ENCODE measurements around the gene INAFM2.
A peak's percentile ranks its signal among the peaks of the same experiment; 100 is the strongest.

INAFM2 gene

DNA sequence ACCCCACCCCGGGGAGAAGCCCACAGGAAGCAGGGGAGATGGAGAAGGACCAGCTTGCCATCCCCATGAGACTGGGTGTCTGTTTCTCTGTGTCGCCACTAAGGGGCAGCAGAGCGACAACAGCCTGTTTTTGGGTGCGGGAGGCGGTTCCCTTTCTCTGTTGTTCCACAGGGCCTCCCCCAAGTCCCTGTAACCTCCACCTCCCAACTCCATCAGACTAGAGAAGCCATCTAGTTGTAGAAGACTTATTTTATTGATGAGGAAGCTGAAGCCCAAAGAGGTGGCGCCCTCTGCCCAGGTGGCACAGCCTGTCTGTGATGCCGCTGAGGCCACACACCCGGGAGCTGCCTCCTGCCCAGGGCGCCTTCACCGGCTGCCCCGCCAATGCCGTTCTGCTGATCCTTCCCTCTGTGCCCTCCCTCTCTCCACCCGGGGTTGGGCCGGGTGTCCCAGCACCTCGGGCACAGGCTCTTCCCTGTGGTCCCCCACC, 21.2 kb downstream of the INAFM2 start:
- peak; percentile 45 for DNase-seq (ENCODE audit: low read depth)

DNA sequence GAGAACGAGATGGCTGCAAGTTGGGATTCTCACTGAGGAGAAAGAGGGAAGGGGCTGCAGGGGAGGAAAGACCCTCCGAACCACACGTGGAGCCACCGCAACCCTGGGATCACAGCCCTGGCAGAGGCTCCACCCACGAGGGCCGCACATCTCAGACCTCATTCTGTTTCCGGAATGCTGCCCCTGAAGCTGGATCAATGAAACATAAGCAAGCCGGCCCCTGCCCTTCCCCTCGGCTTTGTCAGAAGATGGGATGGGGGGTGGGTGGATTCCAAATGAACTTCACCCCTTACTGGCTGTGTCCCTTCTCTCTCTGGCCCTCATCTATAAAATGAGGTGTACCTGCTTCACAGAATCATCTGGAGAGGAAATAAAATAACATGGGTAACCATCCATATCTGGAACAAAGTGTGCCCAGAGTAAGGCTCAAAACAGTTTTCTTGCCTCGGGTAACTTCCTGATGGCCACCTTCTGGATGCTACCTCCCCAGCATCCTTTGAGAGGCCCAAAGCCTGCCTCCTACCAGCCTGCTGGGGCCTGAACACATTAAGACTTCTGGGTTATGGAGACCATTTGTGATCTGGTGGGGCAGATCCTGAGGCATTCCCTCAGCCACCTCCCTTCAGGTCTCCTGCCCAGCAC, 21.9 kb downstream of the INAFM2 start:
- DNase-seq (ENCODE audit: low read depth): no peak

DNA sequence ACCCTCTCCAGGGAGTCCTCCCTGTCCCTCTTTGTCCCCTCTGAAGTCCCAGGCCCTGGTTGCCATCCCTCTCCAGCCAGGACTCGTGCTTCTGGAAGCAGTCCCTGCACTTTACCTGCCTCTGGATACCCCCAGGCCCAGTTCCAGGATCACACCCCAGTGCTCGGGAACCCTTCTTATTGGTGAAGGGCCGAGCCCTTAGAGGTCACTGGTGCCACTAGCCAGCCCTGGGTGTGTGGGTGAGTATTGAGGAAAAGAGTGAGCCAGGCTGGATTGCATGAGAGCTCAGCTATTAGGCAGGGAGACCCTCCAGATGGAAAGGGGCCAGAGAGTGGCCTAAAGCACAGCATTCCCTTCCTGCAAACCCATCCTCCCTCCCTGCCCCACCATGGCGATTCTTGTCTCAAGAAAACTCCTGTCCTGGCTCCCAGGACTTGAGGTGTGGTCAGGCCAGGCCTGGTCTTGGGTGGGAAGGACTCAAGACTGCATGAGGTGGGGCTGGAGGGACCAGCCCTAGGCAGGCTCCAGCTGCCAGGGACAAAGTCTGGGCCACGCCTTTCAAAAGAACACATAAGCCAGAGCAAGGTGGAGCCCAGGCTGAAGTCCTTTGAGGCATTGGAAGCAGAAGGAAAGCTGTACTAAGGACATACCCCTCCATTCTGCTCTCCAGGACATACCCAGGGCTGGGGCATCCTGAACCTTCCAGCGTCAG, 22.5 kb downstream of the INAFM2 start:
- DNase-seq (ENCODE audit: low read depth): no peak

DNA sequence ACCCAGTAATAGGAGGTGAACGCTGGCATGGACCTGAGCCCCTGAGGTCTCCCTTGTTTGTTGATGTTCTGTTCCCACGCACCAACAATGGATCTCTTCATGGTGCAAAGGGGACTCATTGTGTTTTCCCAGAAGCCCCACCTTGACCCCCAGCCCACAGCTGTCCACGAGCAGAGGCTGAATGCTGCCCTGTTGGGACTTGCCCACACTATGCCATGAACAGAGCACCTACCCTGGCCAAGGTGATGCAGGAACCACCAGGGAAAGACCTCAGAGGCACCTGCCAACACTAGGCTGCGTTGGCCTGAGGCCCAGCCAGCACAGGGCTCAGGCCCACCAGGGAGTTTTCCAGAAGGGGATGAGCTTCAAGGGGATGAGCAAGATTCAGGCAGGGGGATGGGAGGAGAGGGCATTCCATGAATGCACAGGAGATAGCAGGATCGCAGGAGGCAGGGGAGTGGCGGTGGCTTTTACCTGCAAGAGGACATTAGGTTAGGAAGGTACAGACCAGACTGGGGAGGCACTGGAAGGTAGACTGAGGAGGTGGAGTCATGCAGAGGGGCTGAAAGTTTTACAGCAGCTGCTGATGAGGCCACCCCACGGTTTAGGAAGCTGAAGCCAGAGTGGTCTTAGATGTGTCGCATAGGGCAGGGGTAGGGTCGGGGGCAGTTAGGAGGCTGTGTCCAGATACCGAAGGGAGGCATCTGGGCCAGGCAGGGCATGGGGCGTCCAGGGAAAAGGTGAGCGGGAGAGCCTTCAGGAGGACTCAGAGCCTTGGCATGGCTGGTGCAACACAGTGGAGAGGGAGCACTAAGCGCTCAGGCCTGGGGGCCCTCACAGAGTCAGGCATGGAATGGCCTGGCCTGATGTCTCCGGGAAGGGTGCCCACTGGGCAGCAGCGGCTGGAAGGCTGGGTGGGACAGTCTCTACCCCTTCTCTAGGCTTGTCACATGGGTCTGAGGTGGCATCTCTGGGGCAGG, 23.4 kb downstream of the INAFM2 start:
- no peak for DNase-seq (ENCODE audit: low read depth)

DNA sequence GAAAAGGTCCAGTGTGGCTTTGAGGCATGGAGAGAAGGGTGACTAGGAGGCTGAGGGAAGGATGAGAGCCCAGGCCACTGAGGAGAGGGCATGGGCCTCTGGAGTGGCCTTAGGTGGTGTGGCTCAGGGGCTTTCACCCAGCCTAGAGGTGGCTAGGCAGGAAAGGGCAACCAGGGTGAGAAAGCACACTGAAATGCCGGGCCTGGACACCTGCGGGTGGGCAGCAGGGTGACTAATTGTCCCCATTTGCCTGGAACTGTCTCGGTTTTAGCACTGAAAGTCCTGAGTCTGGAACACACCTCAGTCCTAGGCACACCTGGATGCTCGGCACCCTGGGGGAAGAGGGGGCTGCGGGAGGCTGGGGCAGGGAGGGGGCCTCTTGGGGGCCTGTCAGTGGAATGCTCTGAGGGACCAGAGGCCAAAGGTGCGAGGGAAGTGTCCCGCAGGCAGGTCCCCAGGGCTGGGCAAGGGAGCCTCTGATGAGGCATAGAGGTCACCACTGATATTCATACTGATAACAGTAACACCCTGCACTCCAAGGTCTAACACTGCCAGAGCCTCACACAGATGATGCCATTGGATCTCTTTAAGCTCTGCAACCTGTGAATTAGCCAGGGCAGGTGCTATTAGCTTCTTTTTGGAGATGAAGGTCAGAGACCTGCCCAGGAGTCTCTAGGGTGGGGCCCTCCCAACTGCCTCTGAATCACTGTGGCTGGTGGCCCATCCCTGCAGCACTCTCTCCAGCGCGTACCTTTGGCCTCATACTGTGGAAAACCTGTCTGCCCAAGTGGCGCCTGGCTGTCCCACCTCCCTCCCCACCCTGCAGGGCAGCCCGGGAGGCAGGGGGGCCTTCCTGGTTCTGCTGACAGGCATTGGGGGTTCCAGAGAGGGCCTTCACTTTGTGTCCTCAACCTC, 24.3 kb downstream of the INAFM2 start:
- no peak for DNase-seq (ENCODE audit: low read depth)

DNA sequence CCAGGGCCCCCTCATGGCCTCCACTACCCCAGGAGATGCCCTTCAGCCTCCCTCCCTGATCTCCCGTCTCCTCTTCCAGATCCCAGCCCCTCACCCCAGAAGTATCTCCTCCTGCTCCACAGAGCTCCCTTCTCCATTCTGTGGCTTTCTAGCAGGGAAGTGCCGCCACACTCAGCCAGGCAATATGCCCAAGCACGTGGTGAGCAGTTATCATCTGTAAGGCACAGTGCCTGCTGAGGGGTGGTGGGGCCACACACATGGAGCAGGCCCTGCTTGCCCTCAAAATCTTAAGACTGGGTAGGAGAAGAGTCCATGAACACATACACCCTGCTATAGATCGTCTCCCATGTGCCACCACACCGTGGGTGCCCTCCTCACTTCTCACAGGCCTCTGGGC, 25.0 kb downstream of the INAFM2 start:
- no peak for DNase-seq (ENCODE audit: low read depth)

DNA sequence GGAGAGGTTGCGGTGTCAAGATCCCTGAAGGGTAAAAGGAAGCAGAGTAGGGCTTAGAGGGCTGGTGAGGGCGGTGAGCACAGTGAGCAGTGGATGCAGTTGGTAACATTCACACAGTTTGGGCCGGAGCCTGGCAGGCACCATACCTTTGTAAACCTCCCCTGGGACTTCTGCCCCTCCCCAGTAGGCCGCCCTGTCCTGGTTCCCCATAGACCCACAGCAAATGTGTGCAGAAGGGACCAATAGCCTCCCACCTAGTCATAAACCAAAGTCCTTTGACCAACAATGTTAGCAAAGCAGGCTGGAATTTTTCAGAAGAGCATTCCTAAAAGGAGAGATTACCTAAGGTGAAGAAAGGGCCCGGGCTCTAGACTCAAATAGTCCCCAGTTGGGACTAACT, 25.7 kb downstream of the INAFM2 start:
- DNase-seq (ENCODE audit: low read depth): no peak

DNA sequence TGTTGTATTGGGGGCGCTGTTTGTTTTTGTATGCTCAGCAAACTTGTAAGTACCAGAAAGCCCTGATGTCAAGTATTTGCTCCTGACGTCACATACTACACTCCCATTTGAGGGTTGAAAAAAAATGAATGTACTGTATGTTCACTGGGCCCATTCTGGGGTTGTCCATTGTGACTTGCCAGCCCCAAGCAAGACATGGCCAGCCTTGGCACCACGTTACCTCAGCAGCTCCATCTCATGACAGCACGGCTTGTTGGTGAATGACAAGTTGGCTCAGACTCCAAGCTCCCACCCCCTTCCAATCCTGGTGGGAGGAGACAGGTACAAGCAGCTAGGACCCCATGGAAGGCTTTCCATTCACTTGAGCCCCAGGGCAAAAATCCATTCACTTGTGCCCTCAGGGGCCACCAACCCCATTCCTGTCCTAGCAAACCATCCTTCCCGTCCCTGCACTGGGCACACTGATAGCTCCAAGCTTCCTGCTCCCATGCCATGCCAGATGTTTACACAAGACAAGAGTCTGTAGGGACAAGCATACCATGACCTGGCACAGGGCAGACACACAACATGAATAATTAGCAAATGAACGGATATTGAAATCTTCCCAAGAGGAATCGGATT, 28.9 kb downstream of the INAFM2 start:
- DNase-seq (ENCODE audit: low read depth): no peak

DNA sequence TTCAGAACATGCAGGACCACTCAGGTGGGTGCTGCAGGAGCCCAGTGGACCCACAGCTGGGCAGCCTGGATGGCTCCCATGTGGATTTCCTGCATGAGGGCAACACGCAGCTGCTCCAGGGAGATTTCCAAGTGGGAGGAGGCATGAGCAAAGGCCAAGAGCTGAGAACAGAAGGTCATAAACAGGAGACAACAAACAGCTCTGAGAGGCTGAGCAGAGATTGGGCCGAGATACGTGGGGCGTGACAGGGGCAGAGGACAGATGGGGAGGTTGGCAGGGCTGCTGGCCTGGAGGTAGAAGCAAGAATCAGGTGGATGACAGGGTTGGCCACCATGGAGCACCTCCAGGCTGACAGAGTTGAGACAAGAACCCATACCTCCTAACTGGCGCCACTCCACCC, 30.2 kb downstream of the INAFM2 start:
- no peak for DNase-seq (ENCODE audit: low read depth)

DNA sequence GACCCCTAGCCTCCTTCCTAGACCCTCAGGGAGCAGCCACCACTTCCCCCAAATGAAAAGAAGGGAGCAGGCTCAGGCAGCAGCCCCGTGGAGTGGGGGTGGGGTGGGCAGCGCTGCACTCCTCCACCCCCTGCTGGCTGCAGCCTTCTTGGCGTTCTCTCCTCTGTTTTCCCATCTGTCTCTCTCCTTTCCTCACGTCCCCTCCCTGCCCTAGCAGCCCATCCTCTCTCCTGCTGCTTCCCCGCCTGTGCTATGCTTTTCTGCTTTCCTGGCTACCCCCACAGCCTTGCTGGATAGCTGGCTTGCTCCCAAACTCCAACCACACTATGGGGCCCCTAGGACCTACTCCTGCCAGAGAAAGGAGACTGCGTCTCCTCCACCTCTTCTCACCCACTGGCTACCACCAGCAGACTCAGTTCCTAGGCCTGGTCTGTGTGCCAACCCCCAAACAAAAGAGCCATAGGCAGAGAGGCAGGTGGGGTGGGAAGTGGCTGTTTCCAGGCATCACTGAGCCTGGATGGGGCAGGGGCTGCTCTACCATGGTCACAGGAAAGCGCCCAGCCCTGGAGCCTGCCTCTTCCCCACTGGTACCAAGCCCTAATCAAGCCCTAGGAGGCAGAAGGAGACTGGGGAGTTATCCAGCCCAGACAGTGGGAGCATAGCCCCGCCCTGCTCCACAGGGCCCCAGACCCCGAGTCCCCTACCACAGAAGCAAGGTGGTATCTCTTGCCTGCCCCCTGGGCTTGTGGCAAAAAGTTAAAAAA, 31.1 kb downstream of the INAFM2 start:
- no peak for DNase-seq (ENCODE audit: low read depth)

DNA sequence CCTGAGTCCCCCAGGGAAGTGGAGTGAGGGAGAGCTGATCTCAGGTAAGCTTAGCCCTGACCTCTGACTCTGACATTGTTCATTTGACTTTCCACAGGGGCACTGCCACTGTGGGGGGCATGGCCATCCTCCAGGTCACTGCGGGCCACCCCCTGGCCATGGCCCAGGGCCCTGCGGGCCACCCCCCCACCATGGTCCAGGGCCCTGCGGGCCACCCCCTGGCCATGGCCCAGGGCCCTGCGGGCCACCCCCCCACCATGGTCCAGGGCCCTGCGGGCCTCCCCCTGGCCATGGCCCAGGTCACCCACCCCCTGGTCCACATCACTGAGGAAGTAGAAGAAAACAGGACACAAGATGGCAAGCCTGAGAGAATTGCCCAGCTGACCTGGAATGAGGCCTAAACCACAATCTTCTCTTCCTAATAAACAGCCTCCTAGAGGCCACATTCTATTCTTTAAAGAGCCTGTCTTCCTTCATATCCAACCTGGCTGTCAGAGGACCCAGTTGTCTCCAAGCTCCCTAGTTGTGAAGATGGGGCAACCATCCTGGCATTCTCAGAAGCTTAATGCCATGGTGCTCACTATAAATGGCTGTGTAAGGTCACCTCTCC, 32.6 kb downstream of the INAFM2 start:
- no peak for DNase-seq (ENCODE audit: low read depth)

DNA sequence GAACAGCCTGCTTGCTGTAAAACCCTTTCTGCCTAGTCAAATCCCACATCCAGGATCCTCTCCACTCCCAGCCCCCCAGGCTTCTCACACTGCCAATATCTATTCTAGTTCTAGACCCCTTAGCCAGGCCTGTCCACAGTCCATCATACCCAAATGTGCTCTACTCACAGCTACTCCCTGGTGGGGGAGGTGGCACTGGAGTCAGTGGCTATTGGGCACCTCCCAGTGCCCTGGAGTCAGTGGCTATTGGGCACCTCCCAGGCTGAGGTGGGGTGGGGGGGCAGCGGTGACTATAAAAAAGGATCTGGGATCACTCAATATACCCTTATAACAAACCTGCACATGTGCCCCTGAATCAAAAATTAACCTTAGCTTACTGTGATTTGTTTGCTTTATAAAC, 33.8 kb downstream of the INAFM2 start:
- no peak for DNase-seq (ENCODE audit: low read depth)

DNA sequence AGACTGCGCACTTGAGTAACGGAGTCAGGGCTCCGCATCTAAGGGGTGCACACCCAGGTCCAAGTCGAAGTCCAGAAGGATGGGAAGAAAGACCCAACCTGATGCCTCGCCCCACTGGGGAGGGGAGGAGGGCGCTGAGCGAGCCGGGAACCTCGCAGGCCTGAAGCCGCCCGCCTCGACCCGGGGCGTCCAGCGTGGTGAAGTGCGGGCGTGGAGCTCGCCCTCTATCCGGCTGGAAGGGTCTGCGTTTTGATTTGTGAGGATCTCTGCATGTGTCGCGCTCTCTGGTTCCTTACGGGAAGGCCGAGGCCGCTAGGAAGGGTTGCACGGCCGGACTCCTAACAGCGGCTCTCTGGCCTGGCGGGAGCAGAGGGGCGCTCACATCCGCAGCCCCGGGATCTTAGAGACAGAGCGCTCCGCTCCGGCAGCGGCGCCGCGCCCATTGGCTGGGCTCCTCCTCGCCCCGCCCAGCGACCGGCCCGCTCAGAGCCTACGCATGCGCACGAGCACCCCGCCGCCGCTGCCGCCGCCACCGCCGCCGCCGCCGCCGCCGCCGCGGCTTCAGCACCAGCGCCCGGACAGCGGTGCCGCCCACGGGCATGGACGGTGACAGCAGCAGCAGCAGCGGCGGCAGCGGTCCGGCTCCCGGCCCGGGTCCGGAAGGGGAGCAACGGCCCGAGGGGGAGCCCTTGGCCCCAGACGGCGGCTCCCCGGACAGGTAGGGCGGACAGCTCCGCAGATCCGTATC, 34.4 kb downstream of the INAFM2 start, which contains the start of gene DISP2:
DISP2 (plus strand) TSS at position 497 of the 748 bp plus-strand sequence; CDS start at position 600, 103 bp downstream.
- peak; percentile 82 for DNase-seq (ENCODE audit: low read depth)

DNA sequence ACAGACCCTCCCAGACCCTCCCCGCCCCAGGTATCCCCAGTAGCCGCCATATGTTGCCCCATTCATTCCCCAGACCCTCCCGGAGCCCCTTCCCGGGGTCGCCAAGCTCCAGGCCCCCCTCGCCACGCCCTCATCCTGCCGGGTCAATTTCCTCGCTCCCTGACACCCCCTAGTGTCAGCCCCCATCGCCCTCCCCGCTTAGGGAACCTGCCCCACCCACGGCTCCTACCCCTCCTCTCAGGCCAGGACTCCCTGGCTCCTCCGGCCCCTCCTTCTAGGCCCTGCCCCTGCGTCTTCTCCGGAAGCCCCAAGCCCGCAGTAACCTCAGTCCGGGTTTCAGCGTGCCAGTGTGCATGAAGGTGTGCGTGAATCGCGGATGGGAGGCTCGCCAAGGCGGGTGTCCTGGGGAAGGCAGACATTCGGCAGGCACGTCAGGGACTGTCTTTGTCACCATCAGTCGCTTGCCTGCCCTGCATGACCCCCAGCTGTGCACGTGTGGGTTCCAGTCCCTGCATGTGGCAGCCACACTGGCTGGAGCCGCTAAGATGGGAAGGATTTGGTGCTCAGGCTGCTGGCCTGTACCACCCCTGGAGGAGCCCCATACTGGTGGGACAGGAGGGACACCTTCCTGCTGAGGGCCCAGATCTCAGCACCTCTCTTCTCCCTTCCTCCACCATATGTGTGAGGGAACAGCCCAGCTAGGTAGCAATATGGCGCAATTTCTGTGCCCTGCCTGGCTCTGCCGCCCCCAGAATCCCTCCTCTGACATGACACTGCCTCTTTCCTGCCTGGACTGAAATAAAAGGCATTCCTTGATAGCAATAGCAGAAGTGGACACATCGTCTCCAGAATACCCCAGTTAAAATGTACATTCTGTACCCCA, 35.2 kb downstream of the INAFM2 start:
- DNase-seq (ENCODE audit: low read depth): no peak

DNA sequence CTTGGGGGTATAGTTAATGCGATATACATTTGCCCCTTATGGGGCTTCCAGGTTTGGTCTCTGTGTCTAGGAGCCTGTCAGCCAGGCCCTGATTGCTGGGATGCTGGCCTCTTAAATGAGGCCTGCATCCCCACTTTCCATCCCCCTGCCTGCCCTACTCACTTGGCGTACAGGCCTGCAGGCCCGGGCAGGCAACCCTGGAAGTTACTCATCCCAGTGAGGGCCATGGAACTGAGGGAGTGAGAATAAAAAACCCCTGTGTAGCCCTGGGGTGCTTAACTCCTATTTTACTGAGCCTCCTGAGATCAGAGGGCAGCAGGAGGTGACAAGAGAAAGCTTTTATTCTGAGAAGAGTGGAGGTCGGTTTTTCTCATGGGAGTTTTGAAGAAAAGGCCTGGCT, 36.5 kb downstream of the INAFM2 start:
- no peak for DNase-seq (ENCODE audit: low read depth)

DNA sequence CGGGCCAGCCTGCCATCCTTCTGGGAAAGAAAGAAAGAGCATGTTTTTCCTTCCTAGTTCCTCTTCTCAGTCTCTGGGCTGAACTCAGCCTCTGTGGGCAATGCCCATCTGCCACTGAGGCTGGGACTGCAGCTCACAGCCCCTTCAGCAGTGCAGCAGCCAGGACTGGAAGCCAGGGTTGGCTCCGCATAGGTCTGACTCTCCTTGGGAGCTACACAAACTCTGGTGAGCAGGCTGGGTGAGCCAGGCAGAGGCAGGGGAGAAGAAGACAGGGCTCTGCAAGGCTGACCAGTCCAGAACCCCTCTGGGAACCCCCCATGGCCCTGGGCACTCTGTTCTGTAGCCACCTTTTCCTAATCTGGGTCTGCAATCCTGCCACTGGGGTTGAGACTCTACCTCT, 38.1 kb downstream of the INAFM2 start:
- no peak for DNase-seq (ENCODE audit: low read depth)

DNA sequence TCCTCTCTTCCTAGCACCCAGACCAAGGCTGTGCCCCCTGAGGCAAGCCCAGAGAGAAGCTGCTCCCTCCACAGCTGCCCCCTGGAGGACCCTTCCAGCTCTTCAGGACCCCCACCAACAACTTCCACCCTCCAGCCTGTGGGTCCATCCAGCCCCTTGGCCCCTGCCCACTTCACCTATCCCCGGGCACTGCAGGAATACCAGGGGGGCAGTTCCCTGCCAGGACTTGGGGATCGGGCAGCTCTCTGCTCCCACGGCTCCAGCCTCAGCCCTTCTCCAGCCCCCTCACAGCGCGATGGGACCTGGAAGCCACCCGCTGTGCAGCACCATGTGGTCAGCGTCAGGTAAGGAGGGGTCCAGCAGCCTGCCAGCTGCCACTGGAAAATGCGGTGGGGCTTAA, 40.1 kb downstream of the INAFM2 start:
- DNase-seq (ENCODE audit: low read depth): no peak

DNA sequence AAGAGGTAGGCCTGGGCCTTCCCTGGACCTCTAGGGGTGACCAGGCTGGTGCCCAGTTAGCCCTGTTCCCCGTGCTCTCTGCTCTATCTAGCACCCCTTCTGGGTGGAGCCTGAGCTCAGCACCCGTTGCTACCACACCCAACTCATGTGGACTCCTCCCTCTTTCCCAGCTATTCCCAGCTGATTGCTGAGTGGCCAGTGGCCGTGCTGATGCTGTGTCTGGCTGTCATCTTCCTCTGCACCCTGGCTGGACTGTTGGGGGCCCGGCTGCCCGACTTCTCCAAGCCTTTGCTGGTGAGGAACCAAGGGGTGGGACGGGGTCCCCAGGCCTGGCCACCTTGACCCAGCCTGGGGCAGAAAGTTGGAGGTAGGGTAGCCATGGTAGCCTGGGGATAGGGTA, 40.8 kb downstream of the INAFM2 start:
- no peak for DNase-seq (ENCODE audit: low read depth)
